HepG2 (cell line): ENCODE results near the gene SSPN. TPM values are rescaled to one million over a fixed set of nuclear protein-coding genes. Genes with fewer than 3 reads are reported as not detected.

ENCODE experiments used
- ATAC-seq: fragments of 200-7000 bp; cut with Tn5 transposase; 3 replicates; pipeline ENCODE4 v1.9.1; 2020; ENCODE audit warnings: mild to moderate bottlenecking, moderate library complexity
- BruUV-seq: library from RNA; stranded (reverse); fragments of 400-500 nt; replicated peaks from 2 replicates; lab custom pipeline; 2021; lab: Mats Ljungman, UMichigan
- CTCF ChIA-PET: fragments of 300-600 bp; formaldehyde crosslinking; extraction: SDS; loops from one replicate; lab custom pipeline; 2021; ENCODE audit warnings: low total read pairs, inconsistent platforms, low intra/inter-chr PET ratio; lab: Yijun Ruan, JAX
- POLR2A ChIA-PET: fragments of 350-600 bp; sonication (Branson Sonifier 250); formaldehyde crosslinking; loops from one replicate; lab custom pipeline; 2020; ENCODE audit warnings: antibody characterized with exemption, inconsistent platforms; lab: Yijun Ruan, JAX
- DNase-seq: peaks from one replicate; pipeline ENCODE4 v3.0.0-alpha.2; 2015; ENCODE audit warnings: low spot score
- FAIRE-seq: peaks from 3 replicates; lab custom pipeline; 2011; peaks lifted over from hg19 to GRCh38; lab: Jason Lieb, UNC
- H2AFZ ChIP-seq: one replicate; pipeline ENCODE4 v1.6.1; 2011; ENCODE audit warnings: low read length, inconsistent platforms
- H3K27ac ChIP-seq: fragments of 300-600 bp; 3 replicates; pipeline ENCODE4 v1.8.0; 2011; ENCODE audit warnings: mixed run types, mild to moderate bottlenecking, mixed read lengths, low read length, inconsistent platforms; ENCODE audit not compliant: insufficient read depth; ENCODE audit errors: extremely low read length
- H3K27me3 ChIP-seq, 2 experiments: fragments of 200-600 bp in 1 of 2; 2 replicates in 1 of 2; 3 replicates in 1 of 2; pipeline versions ENCODE4 v1.6.0 to v1.8.0; 2011; ENCODE audit warnings: low read length in 2 of 2, mild to moderate bottlenecking in 2 of 2, moderate library complexity in 2 of 2, inconsistent platforms in 1 of 2; ENCODE audit not compliant: insufficient read depth in 2 of 2, control insufficient read depth in 1 of 2
- H3K36me3 ChIP-seq, 2 experiments: fragments of 200-600 bp in 1 of 2; replicated peaks in 1 of 2; 2 replicates in 1 of 2; 3 replicates in 1 of 2; pipeline versions ENCODE4 v1.5.1 to v1.8.0; 2011; ENCODE audit warnings: low read length in 2 of 2, inconsistent platforms in 1 of 2; ENCODE audit not compliant: insufficient read depth in 2 of 2, control insufficient read depth in 1 of 2
- H3K4me1 ChIP-seq: 2 replicates; pipeline ENCODE4 v1.5.1; 2012; ENCODE audit warnings: low read length, inconsistent platforms; ENCODE audit not compliant: insufficient read depth
- H3K4me2 ChIP-seq: 2 replicates; pipeline ENCODE4 v1.6.0; 2011; ENCODE audit warnings: low read depth, low read length, inconsistent platforms
- H3K4me3 ChIP-seq, 3 experiments: fragments of 200-600 bp in 1 of 3; sonication (generic), shearing (Covaris generic) in 1 of 3; replicated peaks in 1 of 3; 2 replicates each; pipeline ENCODE4 v1.5.1; 2011 to 2016; ENCODE audit warnings: low read length in 3 of 3, inconsistent platforms in 2 of 3, low read depth in 2 of 3, mild to moderate bottlenecking in 2 of 3, control low read depth in 1 of 3, mixed read lengths in 1 of 3; ENCODE audit not compliant: insufficient read depth in 1 of 3
- H3K79me2 ChIP-seq: one replicate; pipeline ENCODE4 v1.6.1; 2011; ENCODE audit warnings: low read length, inconsistent platforms; ENCODE audit not compliant: insufficient read depth
- H3K9ac ChIP-seq: 2 replicates; pipeline ENCODE4 v1.6.0; 2011; ENCODE audit warnings: mild to moderate bottlenecking, low read depth, low read length, inconsistent platforms; ENCODE audit not compliant: insufficient read depth
- H3K9me3 ChIP-seq: 2 replicates; pipeline ENCODE4 v1.5.1; 2012; ENCODE audit warnings: mild to moderate bottlenecking, low read length
- H4K20me1 ChIP-seq: 2 replicates; pipeline ENCODE4 v1.6.0; 2011; ENCODE audit warnings: inconsistent platforms, mild to moderate bottlenecking, low read length, moderate library complexity; ENCODE audit not compliant: insufficient read depth
- CENPBD1 ChIP-seq: sonication (generic); formaldehyde crosslinking; IDR thresholded peaks from 2 replicates; pipeline ENCODE4 v1.8.0; 2022; ENCODE audit warnings: missing genetic modification reagents, low read depth, mild to moderate bottlenecking, borderline replicate concordance
- DMTF1 ChIP-seq: sonication (generic); formaldehyde crosslinking; IDR thresholded peaks from 2 replicates; pipeline ENCODE4 v1.4.0; 2020; ENCODE audit warnings: mild to moderate bottlenecking, missing genetic modification reagents
- ISX ChIP-seq: sonication (generic); formaldehyde crosslinking; conservative IDR thresholded peaks from 2 replicates; pipeline ENCODE4 v1.5.0; 2020; ENCODE audit warnings: missing genetic modification reagents
- KDM4B ChIP-seq: sonication (generic); formaldehyde crosslinking; IDR thresholded peaks from 2 replicates; pipeline ENCODE4 v1.4.0; 2020; ENCODE audit warnings: missing genetic modification reagents
- MAF1 ChIP-seq: sonication (generic); formaldehyde crosslinking; IDR thresholded peaks from 2 replicates; pipeline ENCODE4 v1.5.0; 2020; ENCODE audit warnings: missing genetic modification reagents, borderline replicate concordance
- XRCC5 ChIP-seq: fragments of 200-400 bp; formaldehyde crosslinking; optimal IDR thresholded peaks from 2 replicates; pipeline ENCODE3; 2017; ENCODE audit warnings: mild to moderate bottlenecking, low read length
- ZBTB14 ChIP-seq: sonication (generic); formaldehyde crosslinking; IDR thresholded peaks from 2 replicates; pipeline ENCODE4 v1.4.0; 2020; ENCODE audit warnings: missing genetic modification reagents
- ZFP36L2 ChIP-seq: sonication (generic); formaldehyde crosslinking; IDR thresholded peaks from 2 replicates; pipeline ENCODE4 v1.4.0; 2020; ENCODE audit warnings: missing genetic modification reagents
- ZMAT3 ChIP-seq: sonication (generic); formaldehyde crosslinking; conservative IDR thresholded peaks from 2 replicates; pipeline ENCODE4 v1.7.0; 2021; ENCODE audit warnings: missing genetic modification reagents
- ZNF598 ChIP-seq: sonication (generic); formaldehyde crosslinking; IDR thresholded peaks from 2 replicates; pipeline ENCODE4 v1.5.1; 2020; ENCODE audit warnings: mild to moderate bottlenecking, missing genetic modification reagents, borderline replicate concordance
- ZNF670 ChIP-seq: sonication (generic); formaldehyde crosslinking; IDR thresholded peaks from 2 replicates; pipeline ENCODE4 v1.8.0; 2022; ENCODE audit warnings: mild to moderate bottlenecking, missing genetic modification reagents, borderline replicate concordance
- WGBS: methylation state at CpG from one replicate; pipeline ENCODE4 v1.1.6; 2017; ENCODE audit warnings: low lambda C conversion rate; 5-methylcytosine and 5-hydroxymethylcytosine counted together
- in situ Hi-C: cut with HindIII; loops from 2 replicates; pipeline ENCODE4 v1.10.0; 2017; ENCODE audit warnings: low pct_unique_long_range_greater_than_20kb; ENCODE audit not compliant: extremely low pct_ligation_motif_present
- intact Hi-C: fragments of 100-400 bp; cut with micrococcal nuclease; formaldehyde crosslinking; loops from one replicate; pipeline ENCODE4 v1.10.0; 2022; ENCODE audit not compliant: unreplicated experiment
- polyA plus RNA-seq, 8 experiments: library from polyadenylated mRNA; depleted of rRNA in 3 of 8; stranded (reverse) in 7 of 8; unstranded in 1 of 8; fragments of >200 nt; fragmentation: Illumina TruSeq in 4 of 8; extraction: Trizol in 4 of 8; gene quantifications; 2 replicates each; pipeline versions ENCODE4 v1.2.1 to v1.2.3, GENCODE V29; 2011 to 2016; ENCODE audit warnings: low read depth in 4 of 8, missing spikeins in 1 of 8, mixed read lengths in 1 of 8; ENCODE audit not compliant: insufficient read depth in 1 of 8
- total RNA-seq, 5 experiments: library from RNA; depleted of rRNA; stranded (reverse); fragments of >200 nt; fragmentation: Illumina TruSeq; extraction: Trizol; gene quantifications; 2 replicates each; pipeline ENCODE4 v1.2.3, GENCODE V29; 2016; ENCODE audit warnings: low read depth in 1 of 5

SSPN gene
- total and polyA plus RNA-seq, 2 of the 13 experiments (the other 11 are each of a cell fraction or from before 2014, with no cell fraction given), result not detected

GRCh38 chr12:26188641-26189040 is 6.7 kb upstream of the SSPN start:
- Histone ChIP-seq H3K4me2 (no peak overlapping the region), H3K27ac (no peak overlapping the region), H4K20me1 (no peaks in the 10 kb centered on the region), H3K9ac (no peak overlapping the region), H3K79me2 (no peaks in the 10 kb centered on the region), H3K4me1 (no peaks in the 10 kb centered on the region), H2AFZ (no peak overlapping the region), H3K4me3 (no peak overlapping the region), H3K9me3 (no peaks in the 10 kb centered on the region), H3K36me3 (no peaks in the 10 kb centered on the region), H3K27me3 (peaks cover 0 to 10% of the 10 kb centered on the region in 2 experiments; a peak in 3 of 5 replicates)
- DNase-seq (no peak), FAIRE-seq (no peak), ATAC-seq (no peak)
- intact Hi-C loops, result no loop called here
- CTCF ChIA-PET, result no interaction called here
- in situ Hi-C loops, result no loop called here
- TF ChIP-seq XRCC5, result no peak
- TF ChIP-seq DMTF1 (CRISPR knock-in tag), result no peak
- no peak for TF ChIP-seq ISX
- no peak for TF ChIP-seq CENPBD1
- no peak for TF ChIP-seq ZMAT3 (CRISPR knock-in tag)
- TF ChIP-seq ZFP36L2 (CRISPR knock-in tag), result no peak
- no peak for TF ChIP-seq KDM4B (CRISPR knock-in tag)
- no peak for TF ChIP-seq ZNF670 (CRISPR knock-in tag)
- no peak for TF ChIP-seq MAF1 (CRISPR knock-in tag)
- TF ChIP-seq ZBTB14, result no peak
- no peak for TF ChIP-seq ZNF598 (CRISPR knock-in tag)
- no TSS peak for BruUV-seq
- POLR2A ChIA-PET, result no interaction called here
- 23% methylated on average over 2 of the region's 2 CpGs for WGBS
